LNCaP clone FGC (cell line): ENCODE results near the gene SRPRB.

Experiments
- DNase-seq: peaks from one replicate; pipeline ENCODE4 v3.0.0-alpha.2; 2011; ENCODE audit warnings: low read depth
- H3K4me3 ChIP-seq: 2 replicates; pipeline ENCODE4 v1.5.1; 2011; ENCODE audit warnings: mild to moderate bottlenecking, low read depth, low read length, control low read depth
- CTCF ChIP-seq: IDR thresholded peaks from 2 replicates; pipeline ENCODE4 v1.5.1; 2012; ENCODE audit warnings: mild to moderate bottlenecking; ENCODE audit not compliant: control insufficient read depth, insufficient read depth; ENCODE audit errors: extremely low read depth

The SRPRB gene

GRCh38 chr3:133792171-133792763 lies 13.3 kb upstream of the SRPRB start:
- no peak for TF ChIP-seq CTCF
- H3K4me3 ChIP-seq = no peak overlapping the region
- no peak for DNase-seq

GRCh38 chr3:133797396-133798105 lies 8.1 kb upstream of the SRPRB start:
- DNase-seq = no peak
- TF ChIP-seq CTCF = no peak
- no peak overlapping the region for H3K4me3 ChIP-seq

GRCh38 chr3:133799794-133800585 lies 5.6 kb upstream of the SRPRB start:
- DNase-seq = no peak
- no peak for TF ChIP-seq CTCF
- no peak overlapping the region for H3K4me3 ChIP-seq

GRCh38 chr3:133803469-133803868 lies 2.1 kb upstream of the SRPRB start:
- TF ChIP-seq CTCF = no peak
- DNase-seq = no peak
- no peak overlapping the region for H3K4me3 ChIP-seq

GRCh38 chr3:133804896-133805295 lies 719 bp upstream of the SRPRB start:
- DNase-seq = no peak
- peak overlapping the region; percentile 74 for H3K4me3 ChIP-seq
- no peak for TF ChIP-seq CTCF

- peak overlapping the region; percentile 74 for H3K4me3 ChIP-seq
- DNase-seq = no peak
- no peak for TF ChIP-seq CTCF
Observed at GRCh38 chr3:133805384-133805701, 272 bp upstream of the SRPRB start.
